ENCODE results near the gene AGBL5.
"Not testable (repeated sequence)": the region's sequence is repeated elsewhere in the genome, so short reads cannot be mapped to it uniquely, and the experiment has no call there.

AGBL5 gene

GRCh38 chr2:27070653-27071276 is 19.3 kb downstream of the AGBL5 start:
- DNase-seq (ENCODE audit: low read depth) = no peak
- peak overlapping the region; percentile 67 for H3K4me3 ChIP-seq (ENCODE audit: control insufficient read depth, low read depth, low read length)
- no peak for TF ChIP-seq CTCF (IDR thresholded peaks at IDR 0.05; ENCODE audit: control insufficient read depth, insufficient read depth, low read depth, low read length, missing control alignments)

- TF ChIP-seq CTCF (IDR thresholded peaks at IDR 0.05; ENCODE audit: control insufficient read depth, insufficient read depth, low read depth, low read length, missing control alignments) = no peak
- H3K4me3 ChIP-seq (ENCODE audit: control insufficient read depth, low read depth, low read length) = peak within 1 kb of the TSS; percentile 67
- peak; percentile 55 for DNase-seq (ENCODE audit: low read depth)
Observed at GRCh38 chr2:27071277-27071989, 20.0 kb downstream of the AGBL5 start, which contains the start of gene OST4. Gene OST4 (minus strand): TSS chr2:27071654.

- peak overlapping the region; percentile 64 for H3K4me3 ChIP-seq (ENCODE audit: control insufficient read depth, low read depth, low read length)
- no peak for DNase-seq (ENCODE audit: low read depth)
- TF ChIP-seq CTCF (IDR thresholded peaks at IDR 0.05; ENCODE audit: control insufficient read depth, insufficient read depth, low read depth, low read length, missing control alignments) = no peak
Observed at GRCh38 chr2:27071990-27072830, 20.7 kb downstream of the AGBL5 start.

- DNase-seq (ENCODE audit: low read depth) = no peak
- H3K4me3 ChIP-seq (ENCODE audit: control insufficient read depth, low read depth, low read length) = no peak overlapping the region
- TF ChIP-seq CTCF (IDR thresholded peaks at IDR 0.05; ENCODE audit: control insufficient read depth, insufficient read depth, low read depth, low read length, missing control alignments) = no peak
Observed at GRCh38 chr2:27072920-27073319, 21.5 kb downstream of the AGBL5 start.

GRCh38 chr2:27073782-27074181 is 22.3 kb downstream of the AGBL5 start:
- no peak overlapping the region for H3K4me3 ChIP-seq (ENCODE audit: control insufficient read depth, low read depth, low read length)
- DNase-seq (ENCODE audit: low read depth) = no peak
- TF ChIP-seq CTCF (IDR thresholded peaks at IDR 0.05; ENCODE audit: control insufficient read depth, insufficient read depth, low read depth, low read length, missing control alignments) = no peak

- H3K4me3 ChIP-seq (ENCODE audit: control insufficient read depth, low read depth, low read length) = no peak overlapping the region
- TF ChIP-seq CTCF (IDR thresholded peaks at IDR 0.05; ENCODE audit: control insufficient read depth, insufficient read depth, low read depth, low read length, missing control alignments) = no peak
- DNase-seq (ENCODE audit: low read depth) = no peak
Observed at GRCh38 chr2:27074738-27075565, 23.5 kb downstream of the AGBL5 start.

- DNase-seq (ENCODE audit: low read depth); H3K4me3 ChIP-seq (ENCODE audit: control insufficient read depth, low read depth, low read length): not testable (repeated sequence)
Observed at GRCh38 chr2:27075566-27075871, 24.1 kb downstream of the AGBL5 start.

Data from AG09309 (cell line).